ENCODE data around the gene PDCD1. TPM values are rescaled to one million over a fixed set of nuclear protein-coding genes. Genes with fewer than 3 reads are reported as not detected.

PDCD1 gene
- total RNA-seq, 1 experiment from 2014 or later: not detected

DNA sequence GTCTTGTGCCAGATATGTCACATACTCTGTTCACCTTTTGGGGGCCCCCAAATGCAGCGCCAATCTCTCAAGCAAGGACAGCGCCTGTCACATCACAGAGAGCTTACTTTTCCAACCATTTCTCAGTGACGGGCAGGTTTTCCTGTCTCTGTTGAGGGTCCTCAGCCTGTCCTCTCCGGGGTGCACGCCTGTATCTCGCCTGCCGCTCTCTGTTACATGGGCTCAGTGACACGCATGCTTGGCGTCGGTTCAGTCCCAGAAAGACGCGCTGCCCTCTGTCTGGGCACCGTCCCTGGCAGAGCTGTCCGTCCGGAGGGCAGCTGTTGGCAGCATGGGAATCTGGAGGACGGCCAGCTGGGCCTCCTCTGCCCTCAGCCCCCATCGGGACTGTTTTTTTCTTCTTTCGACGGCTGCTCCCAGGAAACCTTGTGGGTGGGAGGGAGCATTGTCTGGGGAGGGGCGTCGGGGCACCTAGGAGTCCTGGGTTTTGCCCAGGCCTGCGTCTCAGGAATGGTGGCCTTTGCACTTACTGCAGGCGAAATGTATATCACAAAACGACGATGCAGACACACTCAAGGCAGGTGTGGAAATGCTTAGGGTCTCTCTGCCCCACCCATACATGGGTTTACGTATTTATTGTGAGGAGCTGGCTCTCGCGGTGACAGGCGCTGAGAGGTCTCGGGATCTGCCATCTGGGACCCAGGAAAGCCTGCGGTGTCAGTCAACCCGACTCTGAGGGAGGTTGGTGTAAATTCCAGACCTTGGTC lies 41.7 kb upstream of the PDCD1 start:
- ATAC-seq: no peak
- DNase-seq: no peak
- no peak overlapping the region for H3K9ac ChIP-seq (ENCODE audit: low read length)
- no peaks in the 10 kb centered on the region for H3K9me2 ChIP-seq (replicated peaks; ENCODE audit: low read length)
- H3K4me3 ChIP-seq (ENCODE audit: low read length): no peak overlapping the region
- intact Hi-C loops (cut with micrococcal nuclease): no loop called here
- ChIA-PET POLR2A (ENCODE audit: unreplicated experiment) (no interaction called here), CTCF (no interaction called here)
- H3F3A ChIP-seq (ENCODE audit: low read length, unreplicated experiment): no peaks in the 10 kb centered on the region
- H3K27ac ChIP-seq (ENCODE audit: low read length): no peak overlapping the region
- no peaks in the 10 kb centered on the region for H3K27me3 ChIP-seq (ENCODE audit: low read length)
- H3K79me2 ChIP-seq (ENCODE audit: low read length): no peaks in the 10 kb centered on the region
- BruUV-seq (replicated peaks): no TSS peak
- no peaks in the 10 kb centered on the region for H3K9me3 ChIP-seq (ENCODE audit: low read length)
- H4K20me1 ChIP-seq (ENCODE audit: low read length): no peaks in the 10 kb centered on the region
- no peaks in the 10 kb centered on the region for H3K4me1 ChIP-seq (ENCODE audit: insufficient read depth, low read length)
- TF ChIP-seq EZH2 (IDR thresholded peaks at IDR 0.05; ENCODE audit: low read length, unreplicated experiment) (no peak), EZH2phosphoT487 (IDR thresholded peaks at IDR 0.05; ENCODE audit: borderline replicate concordance, low read length) (no peak)
- TF ChIP-seq, protein P1, sequence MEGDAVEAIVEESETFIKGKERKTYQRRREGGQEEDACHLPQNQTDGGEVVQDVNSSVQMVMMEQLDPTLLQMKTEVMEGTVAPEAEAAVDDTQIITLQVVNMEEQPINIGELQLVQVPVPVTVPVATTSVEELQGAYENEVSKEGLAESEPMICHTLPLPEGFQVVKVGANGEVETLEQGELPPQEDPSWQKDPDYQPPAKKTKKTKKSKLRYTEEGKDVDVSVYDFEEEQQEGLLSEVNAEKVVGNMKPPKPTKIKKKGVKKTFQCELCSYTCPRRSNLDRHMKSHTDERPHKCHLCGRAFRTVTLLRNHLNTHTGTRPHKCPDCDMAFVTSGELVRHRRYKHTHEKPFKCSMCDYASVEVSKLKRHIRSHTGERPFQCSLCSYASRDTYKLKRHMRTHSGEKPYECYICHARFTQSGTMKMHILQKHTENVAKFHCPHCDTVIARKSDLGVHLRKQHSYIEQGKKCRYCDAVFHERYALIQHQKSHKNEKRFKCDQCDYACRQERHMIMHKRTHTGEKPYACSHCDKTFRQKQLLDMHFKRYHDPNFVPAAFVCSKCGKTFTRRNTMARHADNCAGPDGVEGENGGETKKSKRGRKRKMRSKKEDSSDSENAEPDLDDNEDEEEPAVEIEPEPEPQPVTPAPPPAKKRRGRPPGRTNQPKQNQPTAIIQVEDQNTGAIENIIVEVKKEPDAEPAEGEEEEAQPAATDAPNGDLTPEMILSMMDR (conservative IDR thresholded peaks at IDR 0.05; ENCODE audit: low read depth, low read length): no peak
- no peak overlapping the region for H2AFZ ChIP-seq (ENCODE audit: low read length)
- no peak overlapping the region for H3K4me2 ChIP-seq (ENCODE audit: low read length)
- H3K36me3 ChIP-seq (ENCODE audit: low read depth, low read length): no peaks in the 10 kb centered on the region

DNA sequence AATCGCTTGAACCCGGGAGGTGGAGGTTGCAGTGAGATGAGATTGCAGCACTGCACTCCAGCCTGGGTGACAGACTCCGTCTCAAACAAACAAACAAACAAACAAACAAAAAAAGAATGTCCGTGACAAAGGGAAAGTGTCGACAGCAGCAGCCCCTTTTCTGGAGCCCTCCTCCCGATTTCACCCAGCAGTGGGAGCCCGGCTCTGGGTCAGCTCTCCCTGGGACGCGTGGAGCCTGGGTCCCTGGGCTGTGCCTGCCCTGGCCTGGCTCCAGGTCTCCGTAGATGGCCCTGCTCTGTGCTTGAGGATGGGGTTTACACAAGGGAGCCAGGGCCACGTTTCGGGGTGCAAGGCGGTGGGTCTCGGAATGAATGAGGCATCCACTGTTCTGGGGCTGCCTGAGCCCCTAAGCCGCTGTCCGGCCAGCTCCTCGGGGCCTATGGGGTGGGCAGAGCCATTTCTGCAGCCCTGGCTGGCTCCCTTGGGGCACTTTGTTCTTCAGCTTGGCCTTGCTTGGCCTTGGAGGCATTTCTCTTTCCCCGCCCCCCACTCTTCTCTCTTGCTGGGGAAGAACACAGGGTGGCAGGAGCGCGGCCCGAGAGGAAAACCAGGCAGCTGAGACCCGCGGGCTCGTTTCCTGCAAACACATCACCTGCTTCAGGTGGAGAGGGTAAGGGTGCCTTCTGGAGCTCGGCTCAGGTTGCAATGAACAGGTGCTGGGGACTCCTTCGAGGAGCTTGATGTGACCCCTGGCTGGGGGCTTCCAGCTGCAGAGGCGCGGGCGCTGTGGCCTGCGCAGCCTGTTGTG lies 40.0 kb upstream of the PDCD1 start:
- BruUV-seq (replicated peaks): no TSS peak
- Histone ChIP-seq H4K20me1 (ENCODE audit: low read length) (no peaks in the 10 kb centered on the region), H3K27me3 (ENCODE audit: low read length) (no peaks in the 10 kb centered on the region), H3K4me1 (ENCODE audit: insufficient read depth, low read length) (no peaks in the 10 kb centered on the region), H3F3A (ENCODE audit: low read length, unreplicated experiment) (no peaks in the 10 kb centered on the region), H3K79me2 (ENCODE audit: low read length) (no peaks in the 10 kb centered on the region), H3K9me2 (replicated peaks; ENCODE audit: low read length) (no peaks in the 10 kb centered on the region), H3K9me3 (ENCODE audit: low read length) (no peaks in the 10 kb centered on the region), H3K36me3 (ENCODE audit: low read depth, low read length) (no peaks in the 10 kb centered on the region), H3K4me2 (ENCODE audit: low read length) (no peak overlapping the region), H3K9ac (ENCODE audit: low read length) (no peak overlapping the region), H3K27ac (ENCODE audit: low read length) (no peak overlapping the region), H2AFZ (ENCODE audit: low read length) (no peak overlapping the region), H3K4me3 (ENCODE audit: low read length) (no peak overlapping the region)
- ChIA-PET CTCF (no interaction called here), POLR2A (ENCODE audit: unreplicated experiment) (no interaction called here)
- intact Hi-C loops (cut with micrococcal nuclease): loop anchor here (1.0 kb wide), 1 partner anchor 18 kb away; no protein-coding TSS in a partner anchor
- no peak for DNase-seq
- TF ChIP-seq EZH2 (IDR thresholded peaks at IDR 0.05; ENCODE audit: low read length, unreplicated experiment) (no peak), EZH2phosphoT487 (IDR thresholded peaks at IDR 0.05; ENCODE audit: borderline replicate concordance, low read length) (no peak)
- TF ChIP-seq, protein P1 (conservative IDR thresholded peaks at IDR 0.05; ENCODE audit: low read depth, low read length): no peak
- no peak for ATAC-seq

Data from PC-3 (cell line).